ENCODE measurements around the gene ADAM17.
"Not testable (repeated sequence)": the region's sequence is repeated elsewhere in the genome, so short reads cannot be mapped to it uniquely, and the experiment has no call there.

The ADAM17 gene

DNA sequence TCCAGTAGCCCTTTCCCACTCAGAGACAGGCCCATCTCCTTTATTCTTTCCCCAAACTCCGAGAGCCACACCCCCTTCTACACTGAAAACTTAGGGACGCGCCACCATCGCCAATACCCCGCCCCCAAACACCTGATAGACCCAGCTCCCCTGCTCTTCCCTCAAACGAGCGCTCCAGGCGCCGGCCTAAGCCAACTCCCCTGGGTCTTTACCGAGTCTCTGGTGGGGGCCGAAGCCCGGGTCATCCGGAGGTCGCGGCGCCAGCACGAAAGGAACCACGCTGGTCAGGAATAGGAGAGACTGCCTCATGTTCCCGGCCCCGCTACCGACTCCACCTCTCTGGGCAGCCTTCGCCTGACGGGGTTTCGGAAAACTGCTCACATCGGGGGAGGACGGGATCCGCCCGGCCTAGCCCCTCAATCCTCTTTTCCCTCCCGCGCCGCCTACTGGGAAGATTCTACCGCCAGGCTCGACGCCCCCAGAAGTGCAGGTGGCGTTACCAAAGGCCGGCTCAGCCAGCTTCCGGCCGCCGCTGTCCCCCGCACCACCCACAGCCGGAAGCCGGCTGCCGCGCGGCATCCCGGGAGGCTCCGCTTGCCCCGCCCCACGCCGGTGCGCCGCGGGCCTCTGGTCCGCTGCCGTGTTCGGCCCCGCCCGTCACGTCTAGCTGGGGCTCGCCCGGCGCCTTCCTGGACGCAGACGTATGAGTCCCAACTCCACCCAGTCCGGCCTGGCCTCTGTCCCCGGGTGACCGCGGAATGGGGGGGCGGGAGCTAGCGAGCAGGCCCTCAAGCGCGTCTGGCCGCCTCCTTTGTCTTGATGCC lies at the start of gene ADAM17:
ADAM17 (minus strand) TSS at position 534 of the 824 bp plus-strand sequence; CDS start at position 309, 225 bp downstream.
- Histone ChIP-seq H3K4me3 (peak within 1 kb of the TSS; percentile 53 to 94 (median 74)), H3K27ac (peak within 1 kb of the TSS; percentile 85 to 100 (median 100))

DNA sequence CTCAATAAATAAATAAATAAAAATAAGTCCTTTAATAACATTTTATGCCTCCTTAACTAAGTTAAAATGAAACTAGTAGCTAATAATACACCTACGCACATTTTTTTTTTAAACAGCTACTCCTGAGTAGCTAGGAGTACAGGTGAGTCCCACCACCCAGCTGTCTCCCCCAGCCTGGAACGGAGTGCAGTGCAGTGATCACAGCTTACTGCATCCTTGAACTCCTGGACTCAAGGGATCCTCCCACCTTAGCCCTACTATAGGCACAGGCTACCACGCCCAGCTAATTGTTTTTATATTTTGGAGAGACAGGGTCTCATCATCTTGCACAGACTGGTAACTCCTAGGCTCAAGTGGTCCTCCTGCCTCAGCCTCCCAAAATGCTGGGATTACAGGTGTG lies 46.8 kb upstream of the ADAM17 start:
- H3K4me3 ChIP-seq: no peak overlapping the region
- H3K27ac ChIP-seq: no peak overlapping the region

DNA sequence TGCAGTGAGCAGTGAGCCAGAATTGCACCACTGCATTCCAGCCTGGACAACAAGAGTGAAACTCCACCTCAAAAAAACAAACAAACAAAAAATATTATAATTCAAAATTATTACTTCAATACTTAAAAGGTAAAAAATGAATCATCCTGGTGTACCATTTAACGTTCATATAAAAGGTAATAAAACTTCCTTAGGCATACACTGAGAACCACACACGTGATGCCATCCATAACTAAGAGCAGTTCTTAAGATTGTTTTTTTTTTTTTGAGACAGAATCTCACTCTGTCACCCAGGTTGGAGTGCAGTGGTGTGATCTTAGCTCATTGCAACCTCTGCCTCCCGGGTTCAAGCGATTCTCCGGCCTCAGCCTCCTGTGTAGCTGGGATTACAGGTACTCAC lies 45.8 kb upstream of the ADAM17 start:
- no peak overlapping the region for H3K4me3 ChIP-seq
- H3K27ac ChIP-seq: no peak overlapping the region

DNA sequence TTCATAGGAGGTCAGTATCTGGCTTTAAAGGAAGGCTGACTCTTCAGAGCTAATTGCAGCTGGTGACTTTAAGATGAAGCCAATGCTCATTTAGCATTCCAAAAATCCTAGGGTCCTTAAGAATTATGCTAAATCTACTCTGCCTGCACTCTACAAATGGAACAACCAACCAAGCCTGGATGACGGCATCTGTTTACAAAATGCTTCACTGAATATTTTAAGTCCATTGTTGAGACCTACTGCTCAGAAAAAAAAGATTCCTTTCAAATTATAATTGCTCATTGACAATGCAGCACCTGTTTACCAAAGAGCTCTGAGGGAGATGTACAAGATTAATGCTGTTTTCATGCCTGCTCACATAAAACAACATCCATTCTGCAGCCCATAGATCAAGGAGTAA lies 43.8 kb upstream of the ADAM17 start:
- Histone ChIP-seq H3K4me3 (no peak overlapping the region), H3K27ac (no peak overlapping the region)

DNA sequence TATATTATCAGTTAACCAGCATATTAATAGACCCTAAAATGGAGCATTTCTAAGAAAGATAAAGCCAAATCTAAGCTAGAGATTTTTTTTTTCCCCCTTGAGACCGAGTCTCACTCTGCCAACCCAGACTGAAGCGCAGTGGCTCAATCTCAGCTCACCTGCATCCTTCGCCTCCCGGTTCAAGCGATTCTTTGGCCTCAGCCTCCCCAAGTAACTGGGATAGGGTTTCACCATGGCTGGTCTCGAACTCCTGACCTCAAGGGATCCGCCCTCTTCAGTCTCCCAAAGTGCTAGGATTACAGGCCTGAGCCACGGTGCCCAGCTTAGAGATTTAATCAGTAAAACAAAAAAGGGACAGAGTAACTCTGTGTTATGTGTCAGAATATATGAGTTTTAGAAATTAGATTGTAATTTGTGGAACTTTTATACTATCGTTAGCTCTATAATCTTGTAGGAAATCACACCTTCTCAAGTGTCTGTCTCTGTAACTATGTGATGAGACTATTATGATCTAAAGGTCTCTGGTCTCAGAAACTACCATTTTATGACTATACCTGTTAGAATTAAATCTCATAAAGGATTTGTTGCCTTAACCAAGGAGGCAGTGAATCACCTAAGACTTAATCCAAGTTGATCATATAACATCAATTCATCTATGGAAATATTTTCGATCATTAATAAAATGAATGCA lies 41.1 kb upstream of the ADAM17 start:
- no peak overlapping the region for H3K4me3 ChIP-seq
- peak overlapping the region in 2 of 21 experiments; percentile 3 to 62 for H3K27ac ChIP-seq

DNA sequence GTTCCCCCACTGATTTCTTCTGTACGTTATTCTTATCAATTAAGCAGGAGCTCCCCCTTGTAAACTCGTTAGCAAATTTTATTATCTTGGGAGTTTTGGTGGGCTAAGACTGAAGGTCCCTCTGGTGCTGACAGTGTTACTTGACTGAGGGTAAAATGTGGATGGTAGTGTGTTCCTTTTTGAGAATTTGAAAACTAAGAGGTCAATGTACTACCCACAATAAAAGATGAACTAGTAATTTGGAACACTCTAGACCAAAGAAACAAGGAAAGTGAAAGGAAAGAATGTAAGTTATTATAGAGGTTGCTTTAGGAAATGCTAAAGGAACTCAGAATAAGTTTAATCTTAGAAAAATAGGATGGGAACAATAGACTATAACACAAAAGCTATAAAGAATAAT lies 40.1 kb upstream of the ADAM17 start:
- Histone ChIP-seq H3K4me3 (no peak overlapping the region), H3K27ac (peak overlapping the region in 2 of 21 experiments; percentile 52 to 62)

DNA sequence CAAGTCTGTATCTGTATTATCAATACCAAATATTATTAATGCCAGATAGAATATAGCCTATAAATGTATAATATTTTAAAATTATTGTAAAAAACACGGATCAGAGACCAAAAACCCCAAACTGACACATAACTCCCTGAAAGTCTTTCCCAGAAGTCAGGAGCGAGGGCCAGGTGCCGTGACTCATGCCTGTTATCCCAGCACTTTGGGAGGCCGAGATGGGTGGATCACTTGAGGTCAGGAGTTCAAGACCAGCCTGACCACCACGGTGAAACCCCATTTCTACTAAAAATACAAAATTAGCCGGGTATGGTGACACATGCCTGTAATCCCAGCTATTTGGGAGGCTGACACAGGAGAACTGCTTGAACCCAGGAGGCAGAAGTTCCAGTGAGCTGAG lies 39.6 kb upstream of the ADAM17 start:
- not testable (repeated sequence) for H3K4me3 ChIP-seq
- H3K27ac ChIP-seq: peak overlapping the region in 9 of 21 experiments; percentile 1 to 72 (median 46)

DNA sequence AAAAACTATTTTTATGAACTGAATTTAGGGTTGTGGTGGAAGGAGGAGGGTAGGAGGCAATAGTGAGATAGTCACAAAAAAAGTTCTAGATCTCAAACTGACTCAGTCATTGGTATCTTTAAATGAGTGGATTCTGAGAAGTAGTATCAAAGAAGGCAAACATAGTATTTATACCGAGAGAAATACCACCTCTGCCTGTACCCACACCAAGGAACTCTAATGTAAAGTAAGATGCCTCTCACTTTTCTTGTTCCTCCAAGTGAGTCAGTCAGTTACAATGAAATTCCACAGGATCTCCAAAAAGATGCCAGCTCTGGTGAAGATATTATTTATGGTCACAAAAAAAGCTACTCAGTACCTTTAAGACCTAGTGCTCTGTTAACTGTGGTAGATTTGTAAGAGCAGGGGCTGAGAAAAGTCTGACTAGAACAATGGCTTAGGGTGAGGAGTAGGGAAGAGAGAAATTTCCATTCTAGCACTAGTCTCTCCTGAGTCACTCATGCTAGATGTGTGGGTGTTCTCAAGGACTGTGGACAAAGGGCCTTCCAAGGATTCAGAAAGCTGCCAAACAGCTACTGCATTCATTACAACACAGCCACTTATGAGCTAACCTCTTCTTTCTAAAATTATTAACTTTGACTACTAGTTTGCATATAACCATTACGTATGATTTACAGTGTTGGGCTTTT lies 38.9 kb upstream of the ADAM17 start:
- peak overlapping the region in 13 of 21 experiments; percentile 7 to 72 (median 46) for H3K27ac ChIP-seq
- no peak overlapping the region for H3K4me3 ChIP-seq

DNA sequence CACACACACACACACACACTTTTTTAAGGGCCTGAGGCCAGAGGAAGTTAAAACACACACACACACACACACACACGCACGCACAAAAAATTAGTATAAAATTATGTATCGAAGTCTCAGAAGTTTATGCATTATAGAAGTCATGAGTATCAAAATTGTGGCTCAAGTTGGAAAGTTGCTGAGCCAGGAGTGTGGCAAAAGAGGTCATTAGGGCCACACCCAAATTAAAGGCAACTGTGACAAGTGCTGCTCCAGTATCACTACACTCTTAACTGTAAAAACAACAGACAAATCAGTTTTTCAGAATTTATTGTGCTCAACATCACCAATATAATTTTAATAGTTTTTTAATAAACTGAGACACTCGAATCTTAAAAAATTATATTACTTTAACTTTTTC lies 38.3 kb upstream of the ADAM17 start:
- no peak overlapping the region for H3K4me3 ChIP-seq
- peak overlapping the region in 7 of 21 experiments; percentile 17 to 71 (median 55) for H3K27ac ChIP-seq

DNA sequence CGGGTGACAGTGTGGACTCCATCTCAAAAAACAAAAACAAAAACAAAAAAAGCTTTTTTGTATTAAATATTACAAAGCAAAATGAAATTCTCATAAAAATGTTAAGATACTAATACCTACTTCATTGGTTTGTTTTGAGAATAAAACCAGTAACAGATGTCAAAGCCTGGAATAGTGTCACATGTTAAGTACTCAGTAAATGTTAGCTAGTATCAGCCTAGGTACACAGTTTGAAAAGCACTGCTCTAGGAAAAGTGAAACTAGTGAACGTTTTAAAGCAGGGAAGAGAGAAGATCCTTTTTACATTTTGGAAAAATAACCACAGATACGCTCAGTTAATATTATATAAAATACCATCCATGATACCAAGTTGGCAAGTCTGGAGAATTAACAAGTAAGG lies 37.1 kb upstream of the ADAM17 start:
- H3K27ac ChIP-seq: no peak overlapping the region
- no peak overlapping the region for H3K4me3 ChIP-seq

DNA sequence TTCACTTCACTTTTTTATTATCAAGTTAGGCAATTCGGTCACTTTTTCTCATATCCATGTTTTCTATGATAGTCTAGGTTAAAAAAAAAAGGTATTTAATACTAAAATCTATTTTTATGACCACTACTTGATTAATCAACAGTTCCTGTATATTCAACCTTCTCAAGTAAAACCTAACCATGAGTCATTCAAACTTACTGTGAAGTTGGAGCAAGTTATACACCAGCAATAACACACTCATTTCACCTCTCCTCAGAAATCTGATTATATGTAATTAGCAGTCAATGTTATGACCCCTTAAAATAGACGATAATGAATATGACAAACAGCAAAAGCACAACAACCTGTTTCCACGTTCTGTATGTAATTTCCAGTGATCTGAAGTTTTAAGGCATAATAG lies 35.0 kb upstream of the ADAM17 start:
- Histone ChIP-seq H3K4me3 (no peak overlapping the region), H3K27ac (no peak overlapping the region)

DNA sequence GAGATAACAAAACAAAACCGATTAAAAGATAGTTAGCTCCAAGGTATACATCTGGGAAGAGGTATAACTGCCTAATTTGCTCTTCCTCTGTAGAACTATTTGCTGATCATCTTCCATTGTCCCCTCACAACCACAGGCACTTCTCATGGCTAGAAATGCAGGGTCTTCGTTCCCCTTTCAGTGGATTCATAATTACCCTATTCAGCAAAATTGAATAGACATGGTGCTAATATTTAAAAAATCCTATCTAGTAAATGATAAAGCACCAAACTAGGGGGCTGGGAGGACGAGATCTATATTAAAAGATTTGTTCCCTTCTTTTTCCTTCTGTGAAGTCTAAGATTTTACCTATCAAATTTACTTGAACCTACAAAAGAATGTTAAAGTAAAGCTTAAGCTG lies 30.8 kb upstream of the ADAM17 start:
- H3K4me3 ChIP-seq: no peak overlapping the region
- no peak overlapping the region for H3K27ac ChIP-seq

DNA sequence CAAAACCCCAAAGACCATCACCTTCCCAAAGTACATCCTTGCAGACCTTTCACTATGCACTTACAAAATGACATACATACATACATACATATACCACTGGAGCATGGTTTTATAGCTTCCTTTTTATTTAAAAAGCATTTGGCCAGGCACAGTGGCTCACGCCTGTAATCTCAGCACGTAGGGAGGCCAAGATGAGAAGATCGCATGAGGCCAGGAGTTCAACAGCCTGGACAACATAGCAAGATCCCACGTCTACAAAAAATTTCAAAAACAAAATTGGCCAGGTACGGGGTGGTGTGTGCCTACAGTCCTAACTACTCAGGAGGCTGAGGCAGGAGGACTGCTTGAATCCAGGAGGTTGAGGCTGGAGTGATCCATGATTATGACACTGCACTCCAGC lies 29.9 kb upstream of the ADAM17 start:
- no peak overlapping the region for H3K27ac ChIP-seq

DNA sequence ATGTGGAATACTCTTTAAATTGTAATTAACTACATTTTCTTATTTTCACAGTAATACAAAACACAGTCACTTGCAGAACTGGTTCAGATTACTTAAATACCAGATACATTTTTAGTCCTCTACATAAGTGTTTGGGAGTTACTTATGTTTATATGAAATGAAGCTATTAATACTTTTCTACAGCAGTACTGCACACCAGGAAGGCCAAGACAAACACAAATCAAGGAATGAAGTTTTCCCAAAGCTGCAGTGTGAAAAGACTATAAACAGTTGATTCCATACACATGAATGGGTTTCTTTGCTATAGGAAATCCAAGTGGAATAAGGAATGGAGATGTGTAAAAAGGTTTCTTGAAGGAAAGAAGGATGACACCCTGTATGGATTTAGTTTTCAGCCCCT lies 29.3 kb upstream of the ADAM17 start:
- H3K4me3 ChIP-seq, H3K27ac ChIP-seq: not testable (repeated sequence)

More for the DNA sequence above, 29.9 kb upstream of the ADAM17 start:
- H3K4me3 ChIP-seq: no peak overlapping the region

DNA sequence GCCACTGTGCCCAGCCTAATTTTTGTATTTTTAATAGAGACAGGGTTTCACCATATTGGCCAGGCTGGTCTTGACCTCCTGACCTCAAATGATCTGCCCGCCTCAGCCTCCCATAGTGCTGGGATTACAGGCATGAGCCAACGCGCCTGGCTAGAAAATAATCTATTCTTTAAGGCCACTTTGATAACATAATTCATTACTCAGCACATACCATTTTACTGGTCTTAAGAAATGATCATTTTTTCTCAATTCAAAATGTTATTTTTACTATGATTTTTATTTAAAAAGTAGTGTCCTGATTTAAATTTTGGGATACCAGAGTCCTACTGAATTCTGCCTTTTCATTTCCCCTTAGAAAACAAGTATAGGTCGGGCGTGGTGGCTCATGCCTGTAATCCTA lies 27.0 kb upstream of the ADAM17 start:
- Histone ChIP-seq H3K4me3 (no peak overlapping the region), H3K27ac (no peak overlapping the region)

DNA sequence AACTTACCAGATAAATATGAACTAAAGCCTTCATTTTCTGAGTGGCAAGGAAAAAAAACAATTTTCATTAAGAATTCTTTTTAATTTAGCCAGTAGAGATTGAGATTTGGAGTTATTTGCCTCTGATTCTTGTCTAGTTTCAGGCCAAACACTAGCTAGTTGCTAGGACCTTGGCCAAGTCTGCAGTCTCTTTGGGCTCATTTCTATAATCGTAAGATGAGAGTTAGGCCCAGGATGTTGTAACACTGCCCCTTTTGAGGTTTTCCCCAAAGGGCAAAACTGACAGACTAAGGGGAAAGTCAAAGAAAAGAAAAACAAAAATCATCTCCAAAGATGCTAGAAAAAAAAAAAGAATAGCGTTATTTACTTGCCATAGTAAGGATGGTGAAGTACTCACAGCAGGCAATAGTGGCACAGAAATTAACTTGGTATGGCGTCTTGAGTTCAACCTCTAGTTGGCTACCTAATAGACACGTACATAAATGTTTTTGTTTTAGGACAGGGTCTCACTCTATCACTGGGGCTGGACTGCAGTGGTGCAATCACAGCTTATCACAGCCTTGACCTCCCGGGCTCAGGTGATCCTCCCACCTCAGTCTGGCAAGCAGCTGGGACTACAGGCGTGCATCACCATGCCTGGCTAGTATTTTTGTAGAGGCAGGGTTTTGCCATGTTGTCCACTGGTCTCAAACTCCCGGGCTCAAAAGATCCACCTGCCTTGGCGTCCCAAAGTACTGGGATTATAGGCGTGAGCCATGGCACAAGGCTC lies 23.0 kb upstream of the ADAM17 start:
- H3K27ac ChIP-seq: no peak overlapping the region
- H3K4me3 ChIP-seq: no peak overlapping the region

DNA sequence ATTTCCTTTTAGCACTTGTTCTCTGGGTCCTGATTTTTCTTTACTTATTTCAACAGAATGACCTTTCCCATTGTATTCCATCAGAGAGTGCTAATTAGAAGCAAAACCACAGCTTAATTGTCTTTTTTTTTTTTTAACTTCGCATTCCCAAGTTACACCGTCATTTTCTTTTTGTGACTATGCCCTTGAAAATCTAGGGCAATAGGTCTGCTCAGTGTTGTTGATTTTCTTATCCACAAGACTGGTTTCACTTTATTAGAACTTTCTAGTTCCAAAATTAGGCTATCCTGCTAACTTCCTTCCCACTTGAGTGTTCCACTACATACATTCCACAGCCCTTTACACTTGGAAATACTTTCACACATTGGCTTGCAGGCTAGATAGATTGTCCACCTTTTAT lies 18.7 kb upstream of the ADAM17 start:
- H3K27ac ChIP-seq: peak overlapping the region in 4 of 21 experiments; percentile 13 to 51 (median 33)
- H3K4me3 ChIP-seq: no peak overlapping the region

DNA sequence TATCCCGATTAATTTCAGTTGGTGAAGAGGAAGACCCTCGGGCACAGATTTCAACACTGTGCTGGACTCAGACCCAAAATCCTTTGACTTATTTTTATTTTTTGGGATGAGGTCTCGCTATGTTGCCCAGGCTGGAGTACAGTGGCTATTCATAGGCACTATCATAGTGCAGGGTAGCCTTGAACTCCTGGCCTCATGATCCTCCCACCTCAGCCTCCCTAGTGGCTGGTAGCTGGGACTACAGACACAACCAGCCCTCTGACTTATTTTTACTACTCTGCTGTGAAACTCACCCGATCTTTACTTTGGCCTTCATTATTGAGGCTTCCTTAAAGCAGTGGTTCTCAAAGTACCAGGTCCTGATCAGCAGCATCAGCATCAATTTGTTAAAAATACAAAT lies 18.2 kb upstream of the ADAM17 start:
- H3K4me3 ChIP-seq: no peak overlapping the region
- peak overlapping the region in 5 of 21 experiments; percentile 13 to 52 (median 31) for H3K27ac ChIP-seq

DNA sequence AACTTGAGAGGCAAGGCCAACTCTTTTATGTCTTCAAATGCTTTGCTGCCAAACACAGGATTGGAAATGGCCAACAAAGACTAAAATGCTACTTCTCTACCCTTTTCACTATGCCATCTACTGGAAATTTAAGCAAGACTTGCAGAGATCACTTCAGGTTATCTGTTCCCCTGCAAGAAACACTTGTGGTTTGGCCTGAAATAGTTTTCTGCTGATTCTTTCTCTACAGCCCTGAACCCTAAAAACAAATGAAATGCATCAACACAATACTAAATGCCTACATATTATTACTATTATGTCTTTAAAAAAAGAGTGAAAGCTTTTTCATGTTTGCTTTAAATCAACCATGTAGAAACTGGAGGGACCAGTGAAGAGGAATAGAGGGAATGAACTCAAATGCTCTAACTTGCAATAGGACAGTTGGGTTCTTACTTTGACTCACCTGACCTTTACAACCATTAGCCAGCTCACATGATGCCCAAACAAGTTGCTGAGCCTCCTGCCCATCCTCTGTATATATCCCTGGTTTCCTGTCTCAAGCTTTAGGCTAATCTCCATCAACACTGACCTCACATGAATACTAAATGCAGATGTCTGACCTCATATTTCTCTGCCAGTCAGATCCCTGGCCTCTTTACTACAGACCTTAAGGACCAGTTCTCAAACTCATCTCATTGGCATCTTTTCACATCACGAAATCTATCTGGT lies 17.5 kb upstream of the ADAM17 start:
- no peak overlapping the region for H3K4me3 ChIP-seq
- peak overlapping the region in 1 of 21 experiments; percentile 51 for H3K27ac ChIP-seq

Measured in skin epidermis (tissue), 12 donors.